ENCODE results near the gene ESPNL. TPM values are rescaled to one million over a fixed set of nuclear protein-coding genes. Genes with fewer than 3 reads are reported as not detected.
A peak's percentile ranks its signal among the peaks of the same experiment; 100 is the strongest.
"Not testable (repeated sequence)": the region's sequence is repeated elsewhere in the genome, so short reads cannot be mapped to it uniquely, and the experiment has no call there.

ESPNL gene, protein sequence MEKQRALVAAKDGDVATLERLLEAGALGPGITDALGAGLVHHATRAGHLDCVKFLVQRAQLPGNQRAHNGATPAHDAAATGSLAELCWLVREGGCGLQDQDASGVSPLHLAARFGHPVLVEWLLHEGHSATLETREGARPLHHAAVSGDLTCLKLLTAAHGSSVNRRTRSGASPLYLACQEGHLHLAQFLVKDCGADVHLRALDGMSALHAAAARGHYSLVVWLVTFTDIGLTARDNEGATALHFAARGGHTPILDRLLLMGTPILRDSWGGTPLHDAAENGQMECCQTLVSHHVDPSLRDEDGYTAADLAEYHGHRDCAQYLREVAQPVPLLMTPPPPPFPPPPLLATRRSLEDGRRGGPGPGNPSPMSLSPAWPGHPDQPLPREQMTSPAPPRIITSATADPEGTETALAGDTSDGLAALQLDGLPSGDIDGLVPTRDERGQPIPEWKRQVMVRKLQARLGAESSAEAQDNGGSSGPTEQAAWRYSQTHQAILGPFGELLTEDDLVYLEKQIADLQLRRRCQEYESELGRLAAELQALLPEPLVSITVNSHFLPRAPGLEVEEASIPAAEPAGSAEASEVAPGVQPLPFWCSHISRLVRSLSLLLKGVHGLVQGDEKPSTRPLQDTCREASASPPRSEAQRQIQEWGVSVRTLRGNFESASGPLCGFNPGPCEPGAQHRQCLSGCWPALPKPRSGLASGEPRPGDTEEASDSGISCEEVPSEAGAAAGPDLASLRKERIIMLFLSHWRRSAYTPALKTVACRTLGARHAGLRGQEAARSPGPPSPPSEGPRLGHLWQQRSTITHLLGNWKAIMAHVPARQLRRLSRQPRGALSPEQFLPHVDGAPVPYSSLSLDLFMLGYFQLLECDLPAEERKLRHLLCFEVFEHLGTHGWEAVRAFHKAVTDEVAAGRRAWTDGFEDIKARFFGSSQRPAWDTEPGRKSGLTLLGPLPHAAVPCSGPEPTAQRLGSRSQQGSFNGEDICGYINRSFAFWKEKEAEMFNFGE
- 0.19 and 0.61 TPM in 2 replicates for total RNA-seq (2022)
- Bru-seq, nascent RNA: percentile 12 among the genes with signal in this experiment
- percentile 27 among the genes with signal in this experiment for BruChase-seq, experiment 1, labeled RNA remaining after a 6-hour chase
- BruChase-seq, experiment 2, labeled RNA remaining after a 2-hour chase: percentile 25 among the genes with signal in this experiment
- long read RNA-seq: 0 reads

DNA sequence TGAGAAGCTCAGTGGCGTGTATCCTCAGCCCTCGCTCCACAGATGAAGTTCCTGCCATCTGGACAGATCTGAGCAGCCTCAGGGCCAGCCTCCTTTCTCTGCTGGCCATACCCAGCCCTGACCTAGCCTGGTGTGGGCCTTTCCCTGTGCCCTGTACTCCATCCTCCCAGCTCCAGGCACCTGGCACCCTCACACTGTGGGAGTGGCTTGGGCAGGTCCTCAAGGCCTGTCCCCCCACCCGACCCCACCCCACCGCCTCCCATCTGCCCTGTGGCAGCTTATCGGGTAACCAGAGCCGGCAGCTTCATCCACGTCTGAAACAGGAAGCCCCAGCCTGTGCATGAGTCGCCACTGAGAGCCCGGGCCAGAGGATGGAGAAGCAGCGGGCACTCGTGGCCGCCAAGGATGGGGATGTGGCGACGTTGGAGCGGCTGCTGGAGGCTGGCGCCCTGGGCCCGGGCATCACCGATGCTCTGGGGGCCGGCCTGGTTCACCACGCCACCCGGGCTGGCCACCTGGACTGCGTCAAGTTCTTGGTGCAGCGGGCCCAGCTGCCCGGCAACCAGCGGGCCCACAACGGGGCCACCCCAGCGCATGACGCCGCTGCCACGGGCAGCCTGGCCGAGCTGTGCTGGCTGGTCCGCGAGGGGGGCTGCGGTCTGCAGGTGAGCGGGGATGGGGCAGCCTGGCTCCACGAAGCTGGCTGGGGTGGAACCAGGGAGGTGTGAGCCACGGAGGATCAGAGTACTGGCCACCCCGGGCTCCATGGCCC is at the start of gene ESPNL:
TSS of gene ESPNL (plus strand) at position 292 of the 772 bp plus-strand sequence. CDS start at position 372, 80 bp downstream.
- no peaks in the 10 kb centered on the region for H3K9me3 Mint-ChIP-seq (ENCODE audit: low read depth, unreplicated experiment)
- CTCF ChIA-PET: no interaction called here
- peaks cover 5% of the 10 kb centered on the region for H3K27me3 Mint-ChIP-seq (ENCODE audit: unreplicated experiment)
- H3K4me1 Mint-ChIP-seq (ENCODE audit: low read depth, unreplicated experiment): no peaks in the 10 kb centered on the region
- H3K27ac Mint-ChIP-seq (ENCODE audit: unreplicated experiment): no peak within 1 kb of the TSS
- intact Hi-C loops (cut with micrococcal nuclease; ENCODE audit: unreplicated experiment): no loop called here
- TF ChIP-seq, protein P1, sequence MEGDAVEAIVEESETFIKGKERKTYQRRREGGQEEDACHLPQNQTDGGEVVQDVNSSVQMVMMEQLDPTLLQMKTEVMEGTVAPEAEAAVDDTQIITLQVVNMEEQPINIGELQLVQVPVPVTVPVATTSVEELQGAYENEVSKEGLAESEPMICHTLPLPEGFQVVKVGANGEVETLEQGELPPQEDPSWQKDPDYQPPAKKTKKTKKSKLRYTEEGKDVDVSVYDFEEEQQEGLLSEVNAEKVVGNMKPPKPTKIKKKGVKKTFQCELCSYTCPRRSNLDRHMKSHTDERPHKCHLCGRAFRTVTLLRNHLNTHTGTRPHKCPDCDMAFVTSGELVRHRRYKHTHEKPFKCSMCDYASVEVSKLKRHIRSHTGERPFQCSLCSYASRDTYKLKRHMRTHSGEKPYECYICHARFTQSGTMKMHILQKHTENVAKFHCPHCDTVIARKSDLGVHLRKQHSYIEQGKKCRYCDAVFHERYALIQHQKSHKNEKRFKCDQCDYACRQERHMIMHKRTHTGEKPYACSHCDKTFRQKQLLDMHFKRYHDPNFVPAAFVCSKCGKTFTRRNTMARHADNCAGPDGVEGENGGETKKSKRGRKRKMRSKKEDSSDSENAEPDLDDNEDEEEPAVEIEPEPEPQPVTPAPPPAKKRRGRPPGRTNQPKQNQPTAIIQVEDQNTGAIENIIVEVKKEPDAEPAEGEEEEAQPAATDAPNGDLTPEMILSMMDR (IDR thresholded peaks at IDR 0.05; ENCODE audit: unreplicated experiment): no peak
- no TSS peak for BruUV-seq (replicated peaks)
- H3K36me3 Mint-ChIP-seq (ENCODE audit: insufficient read depth, unreplicated experiment): peaks cover 9% of the 10 kb centered on the region
- DNase-seq: no peak
- no peak within 1 kb of the TSS for H3K4me3 Mint-ChIP-seq (ENCODE audit: low read depth, unreplicated experiment)

DNA sequence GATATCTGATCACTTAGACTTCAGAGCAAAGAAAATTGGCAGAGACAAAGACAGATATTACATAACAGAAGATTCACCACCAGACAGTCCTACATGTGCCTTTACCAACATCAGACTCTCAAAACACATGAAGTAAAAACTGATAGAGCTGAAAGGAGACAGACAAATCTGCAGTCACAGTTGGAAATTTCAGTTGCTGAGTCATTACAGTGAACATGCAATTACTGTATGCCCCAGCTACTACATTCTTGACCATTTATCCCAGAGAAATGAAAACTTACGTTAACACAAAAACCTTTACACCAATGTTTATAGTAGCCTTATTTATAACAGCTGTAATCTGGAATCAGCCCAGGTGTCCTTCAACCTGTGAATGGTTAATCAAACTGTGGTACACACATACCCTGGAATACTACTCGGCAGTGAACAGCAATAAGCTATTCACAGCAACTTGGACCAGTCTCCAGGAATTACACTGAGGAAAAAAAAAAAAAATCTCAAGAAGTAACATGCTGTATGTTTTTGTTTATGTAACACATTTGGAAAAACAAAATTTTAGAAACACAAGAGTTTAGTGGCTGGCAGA is 46.9 kb upstream of the ESPNL start:
- H3K36me3 Mint-ChIP-seq (ENCODE audit: insufficient read depth, unreplicated experiment): no peaks in the 10 kb centered on the region
- intact Hi-C loops (cut with micrococcal nuclease; ENCODE audit: unreplicated experiment): no loop called here
- no TSS peak for BruUV-seq (replicated peaks)
- no peaks in the 10 kb centered on the region for H3K9me3 Mint-ChIP-seq (ENCODE audit: low read depth, unreplicated experiment)
- no peak overlapping the region for H3K27ac Mint-ChIP-seq (ENCODE audit: unreplicated experiment)
- H3K27me3 Mint-ChIP-seq (ENCODE audit: unreplicated experiment): peaks cover 11% of the 10 kb centered on the region
- no peak overlapping the region for H3K4me3 Mint-ChIP-seq (ENCODE audit: low read depth, unreplicated experiment)
- CTCF ChIA-PET: interaction anchor here (0.7 kb wide), 1 partner anchor 64 kb away, joined by 3 read pairs; no protein-coding TSS in a partner anchor
- DNase-seq: no peak
- H3K4me1 Mint-ChIP-seq (ENCODE audit: low read depth, unreplicated experiment): no peaks in the 10 kb centered on the region
- TF ChIP-seq, protein P1 (IDR thresholded peaks at IDR 0.05; ENCODE audit: unreplicated experiment): no peak

DNA sequence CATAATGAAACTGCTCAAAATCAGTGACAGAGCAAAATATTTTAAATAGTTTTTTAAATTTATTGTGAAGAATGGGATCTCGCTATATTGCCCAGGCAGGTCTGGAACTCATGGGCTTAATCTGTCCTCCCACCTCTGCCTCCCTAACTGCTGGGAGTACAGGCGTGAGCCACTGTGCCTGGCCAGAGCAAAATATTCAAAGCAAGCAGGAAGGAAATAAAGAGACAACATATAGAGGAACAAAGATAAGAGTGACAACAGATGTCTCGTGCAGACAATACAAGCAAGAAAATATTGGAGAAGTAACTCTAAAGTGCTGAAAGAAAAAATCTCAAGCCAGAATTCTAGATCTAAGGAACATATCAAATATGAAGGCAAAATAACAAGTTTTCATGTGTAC is 44.3 kb upstream of the ESPNL start:
- H3K4me1 Mint-ChIP-seq (ENCODE audit: low read depth, unreplicated experiment): peaks cover 17% of the 10 kb centered on the region
- DNase-seq: no peak
- intact Hi-C loops (cut with micrococcal nuclease; ENCODE audit: unreplicated experiment): no loop called here
- H3K4me3 Mint-ChIP-seq (ENCODE audit: low read depth, unreplicated experiment): no peak overlapping the region
- TF ChIP-seq, protein P1 (IDR thresholded peaks at IDR 0.05; ENCODE audit: unreplicated experiment): no peak
- peaks cover 11% of the 10 kb centered on the region for H3K27me3 Mint-ChIP-seq (ENCODE audit: unreplicated experiment)
- no TSS peak for BruUV-seq (replicated peaks)
- no peak overlapping the region for H3K27ac Mint-ChIP-seq (ENCODE audit: unreplicated experiment)
- H3K36me3 Mint-ChIP-seq (ENCODE audit: insufficient read depth, unreplicated experiment): peaks cover 12% of the 10 kb centered on the region
- no peaks in the 10 kb centered on the region for H3K9me3 Mint-ChIP-seq (ENCODE audit: low read depth, unreplicated experiment)
- CTCF ChIA-PET: no interaction called here

DNA sequence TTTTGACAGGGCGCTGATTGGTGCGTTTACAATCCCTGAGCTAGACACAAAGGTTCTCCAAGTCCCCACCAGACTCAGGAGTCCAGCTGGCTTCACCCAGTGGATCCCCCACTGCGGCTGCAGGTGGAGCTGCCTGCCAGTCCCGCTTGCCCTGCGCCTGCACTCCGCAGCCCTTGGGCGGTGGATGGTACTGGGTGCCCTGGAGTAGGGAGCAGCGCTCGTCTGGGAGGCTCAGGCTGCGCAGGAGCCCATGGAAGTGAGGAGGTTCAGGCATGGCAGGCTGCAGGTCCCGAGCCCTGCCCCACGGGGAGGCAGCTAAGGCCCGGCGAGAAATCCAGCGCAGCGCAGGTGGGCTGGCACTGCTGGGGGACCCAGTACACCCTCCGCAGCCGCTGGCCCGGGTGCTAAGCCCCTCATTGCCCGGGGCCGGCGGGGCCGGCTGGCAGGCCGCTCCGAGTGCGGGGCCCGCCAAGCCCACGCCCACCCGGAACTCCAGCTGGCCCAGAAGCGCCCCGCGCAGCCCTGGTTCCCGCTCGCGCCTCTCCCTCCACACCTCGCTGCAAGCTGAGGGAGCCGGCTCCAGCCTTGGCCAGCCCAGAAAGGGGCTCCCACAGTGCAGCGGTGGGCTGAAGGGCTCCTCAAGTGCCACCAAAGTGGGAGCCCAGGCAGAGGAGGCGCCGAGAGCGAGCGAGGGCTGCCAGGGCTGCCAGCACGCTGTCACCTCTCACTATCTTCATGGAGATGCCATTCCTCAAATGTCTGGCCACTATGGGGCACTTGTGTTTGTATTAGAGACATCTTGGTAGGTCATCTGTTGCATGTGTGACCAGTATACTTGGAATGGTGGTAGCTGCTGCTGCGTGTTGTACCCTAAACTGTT is 42.2 kb upstream of the ESPNL start:
- intact Hi-C loops (cut with micrococcal nuclease; ENCODE audit: unreplicated experiment); H3K27ac Mint-ChIP-seq (ENCODE audit: unreplicated experiment); H3K9me3 Mint-ChIP-seq (ENCODE audit: low read depth, unreplicated experiment); H3K4me3 Mint-ChIP-seq (ENCODE audit: low read depth, unreplicated experiment); BruUV-seq (replicated peaks); DNase-seq; CTCF ChIA-PET: not testable (repeated sequence)
- H3K27me3 Mint-ChIP-seq (ENCODE audit: unreplicated experiment): peaks cover 11% of the 10 kb centered on the region
- peaks cover 28% of the 10 kb centered on the region for H3K4me1 Mint-ChIP-seq (ENCODE audit: low read depth, unreplicated experiment)
- peaks cover 24% of the 10 kb centered on the region for H3K36me3 Mint-ChIP-seq (ENCODE audit: insufficient read depth, unreplicated experiment)

Measured in Calu3 (cell line).